Mammary epithelial cell (primary cell): ENCODE data around the gene DCBLD1.

Source experiments
- EZH2 ChIP-seq: IDR thresholded peaks from 2 replicates; pipeline ENCODE4 v1.6.1; 2012; ENCODE audit warnings: low read length, inconsistent platforms, borderline replicate concordance
- TF ChIP-seq, protein P1 (sequence below), 2 donors: IDR thresholded peaks in 1 of 2; conservative IDR thresholded peaks in 1 of 2; 2 replicates each; pipeline ENCODE4 v1.5.1; 2011 to 2012; ENCODE audit warnings: inconsistent platforms in 2 of 2, low read length in 2 of 2, mild to moderate bottlenecking in 2 of 2, control low read depth in 1 of 2, low read depth in 1 of 2; ENCODE audit not compliant: insufficient read depth in 1 of 2; ENCODE audit errors: extremely low read depth in 1 of 2

DNA sequence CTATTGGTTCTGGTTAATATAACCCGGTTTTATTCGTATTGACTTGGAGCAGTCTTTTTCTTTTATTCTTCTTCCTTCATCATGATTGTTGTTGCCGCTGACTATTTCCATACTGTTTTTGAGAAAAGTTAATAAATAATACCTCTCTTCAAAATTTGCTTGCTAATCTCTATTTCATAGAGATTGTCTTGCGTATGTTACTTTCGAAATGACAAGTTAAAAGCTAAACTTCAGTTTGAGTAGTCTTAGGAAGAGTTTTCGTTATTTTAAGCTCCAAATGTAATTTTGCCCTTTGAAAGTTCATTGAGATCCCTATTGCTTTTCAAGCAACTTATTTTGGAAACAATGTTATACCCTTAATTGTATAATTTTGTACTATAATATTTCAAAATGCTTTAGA lies 36.4 kb downstream of the DCBLD1 start:
- TF ChIP-seq, protein P1, sequence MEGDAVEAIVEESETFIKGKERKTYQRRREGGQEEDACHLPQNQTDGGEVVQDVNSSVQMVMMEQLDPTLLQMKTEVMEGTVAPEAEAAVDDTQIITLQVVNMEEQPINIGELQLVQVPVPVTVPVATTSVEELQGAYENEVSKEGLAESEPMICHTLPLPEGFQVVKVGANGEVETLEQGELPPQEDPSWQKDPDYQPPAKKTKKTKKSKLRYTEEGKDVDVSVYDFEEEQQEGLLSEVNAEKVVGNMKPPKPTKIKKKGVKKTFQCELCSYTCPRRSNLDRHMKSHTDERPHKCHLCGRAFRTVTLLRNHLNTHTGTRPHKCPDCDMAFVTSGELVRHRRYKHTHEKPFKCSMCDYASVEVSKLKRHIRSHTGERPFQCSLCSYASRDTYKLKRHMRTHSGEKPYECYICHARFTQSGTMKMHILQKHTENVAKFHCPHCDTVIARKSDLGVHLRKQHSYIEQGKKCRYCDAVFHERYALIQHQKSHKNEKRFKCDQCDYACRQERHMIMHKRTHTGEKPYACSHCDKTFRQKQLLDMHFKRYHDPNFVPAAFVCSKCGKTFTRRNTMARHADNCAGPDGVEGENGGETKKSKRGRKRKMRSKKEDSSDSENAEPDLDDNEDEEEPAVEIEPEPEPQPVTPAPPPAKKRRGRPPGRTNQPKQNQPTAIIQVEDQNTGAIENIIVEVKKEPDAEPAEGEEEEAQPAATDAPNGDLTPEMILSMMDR (conservative IDR thresholded peaks at IDR 0.05 in 1 of 2, IDR thresholded peaks at IDR 0.05 in 1 of 2; ENCODE audit: extremely low read depth in 1 of 2, insufficient read depth in 1 of 2, low read depth in 1 of 2, low read length in 2 of 2): no peak
- no peak for TF ChIP-seq EZH2
